BLaER1 treated with 17β-estradiol and CSF1 and Interleukin-3, amounts not matched to agents 10 nM and 100 nM (cell line): Measurements from ENCODE around the gene CTDNEP1.
A peak's percentile ranks its signal among the peaks of the same experiment; 100 is the strongest.

Experiments used
- H3K27ac ChIP-seq, 11 experiments: shearing (Covaris generic); formaldehyde crosslinking; 2 replicates each; pipeline ENCODE4 v1.8.1; 2022
- H3K27me3 ChIP-seq, 11 experiments: shearing (Covaris generic); formaldehyde crosslinking; 2 replicates each; pipeline ENCODE4 v1.8.1; 2022
- H3K36me3 ChIP-seq, 11 experiments: shearing (Covaris generic); formaldehyde crosslinking; 2 replicates each; pipeline ENCODE4 v1.8.1; 2022
- H3K4me1 ChIP-seq, 10 experiments: shearing (Covaris generic); formaldehyde crosslinking; 2 replicates each; pipeline ENCODE4 v1.8.1; 2022
- H3K4me2 ChIP-seq, 11 experiments: shearing (Covaris generic); formaldehyde crosslinking; 2 replicates each; pipeline ENCODE4 v1.8.1; 2022
- H3K4me3 ChIP-seq, 10 experiments: shearing (Covaris generic); formaldehyde crosslinking; 2 replicates each; pipeline ENCODE4 v1.8.1; 2022
- H3K9ac ChIP-seq, 11 experiments: shearing (Covaris generic); formaldehyde crosslinking; 2 replicates each; pipeline ENCODE4 v1.8.1; 2022
- H3K9me3 ChIP-seq, 11 experiments: shearing (Covaris generic); formaldehyde crosslinking; replicated peaks in 1 of 11; 2 replicates each; pipeline ENCODE4 v1.8.1; 2022
- H4K20me1 ChIP-seq, 11 experiments: shearing (Covaris generic); formaldehyde crosslinking; 2 replicates each; pipeline ENCODE4 v1.8.1; 2022
- Cebpa-rat ChIP-seq, 11 experiments: shearing (Covaris generic); IDR thresholded peaks; 2 replicates each; pipeline ENCODE4 v1.8.1; 2022

CTDNEP1 gene

GRCh38 chr17:7234083-7234951, 17.2 kb downstream of the CTDNEP1 start, which contains the start of gene DVL2:
Gene DVL2 (minus strand): TSS chr17:7234517. CDS start chr17:7234262, 255 bp downstream.
- H3K27ac ChIP-seq, result peak within 1 kb of the TSS; percentile 59 to 85 (median 81)

GRCh38 chr17:7233701-7234082, 17.8 kb downstream of the CTDNEP1 start:
- TF ChIP-seq Cebpa-rat (IDR thresholded peaks at IDR 0.05), result no peak
- peak overlapping the region; percentile 66 to 88 (median 77) for H3K4me3 ChIP-seq
- peaks cover 27 to 76% (median 45%) of the 10 kb centered on the region in 11 experiments; a peak in 21 of 22 replicates for H4K20me1 ChIP-seq
- no peaks in the 10 kb centered on the region for H3K9me3 ChIP-seq
- H3K27ac ChIP-seq, result peak overlapping the region; percentile 59 to 85 (median 81)
- peak overlapping the region; percentile 84 to 98 (median 96) for H3K9ac ChIP-seq
- peaks cover 52 to 60% (median 53%) of the 10 kb centered on the region in 10 experiments for H3K4me1 ChIP-seq
- H3K36me3 ChIP-seq, result peaks cover 46 to 58% (median 53%) of the 10 kb centered on the region in 11 experiments
- H3K27me3 ChIP-seq, result no peaks in the 10 kb centered on the region
- peak overlapping the region; percentile 91 to 99 (median 94) for H3K4me2 ChIP-seq

More at GRCh38 chr17:7234083-7234951, 17.2 kb downstream of the CTDNEP1 start, which contains the start of gene DVL2:
- Histone ChIP-seq H3K4me2 (peak within 1 kb of the TSS; percentile 91 to 99 (median 94)), H3K27me3 (no peaks in the 10 kb centered on the region), H3K9ac (peak within 1 kb of the TSS; percentile 84 to 98 (median 96)), H3K4me1 (peaks cover 52 to 59% (median 53%) of the 10 kb centered on the region in 10 experiments), H3K4me3 (peak within 1 kb of the TSS; percentile 66 to 88 (median 77)), H4K20me1 (peaks cover 27 to 74% (median 44%) of the 10 kb centered on the region in 11 experiments; a peak in 21 of 22 replicates), H3K9me3 (no peaks in the 10 kb centered on the region), H3K36me3 (peaks cover 39 to 52% (median 47%) of the 10 kb centered on the region in 11 experiments)
- TF ChIP-seq Cebpa-rat (IDR thresholded peaks at IDR 0.05), result no peak

- no peak overlapping the region for H3K27ac ChIP-seq
- peak overlapping the region in 9 of 10 experiments; percentile 66 to 88 (median 77); a peak in 10 of 20 replicates for H3K4me3 ChIP-seq
- H3K27me3 ChIP-seq, result no peaks in the 10 kb centered on the region
- peaks cover 58 to 71% (median 64%) of the 10 kb centered on the region in 11 experiments for H3K36me3 ChIP-seq
- peak overlapping the region in 3 of 11 experiments; percentile 16 to 97 (median 29); a peak in 4 of 22 replicates for H3K9ac ChIP-seq
- no peaks in the 10 kb centered on the region for H3K9me3 ChIP-seq
- peak overlapping the region; percentile 91 to 99 (median 94) for H3K4me2 ChIP-seq
- no peak for TF ChIP-seq Cebpa-rat (IDR thresholded peaks at IDR 0.05)
- H4K20me1 ChIP-seq, result peaks cover 21 to 73% (median 40%) of the 10 kb centered on the region in 11 experiments; a peak in 21 of 22 replicates
- H3K4me1 ChIP-seq, result peaks cover 47 to 66% (median 48%) of the 10 kb centered on the region in 10 experiments
These were observed 19.4 kb downstream of the CTDNEP1 start for GRCh38 chr17:7232114-7232513.

- Histone ChIP-seq H3K4me1 (peaks cover 21 to 40% (median 22%) of the 10 kb centered on the region in 10 experiments), H4K20me1 (peaks cover 12 to 73% (median 37%) of the 10 kb centered on the region in 11 experiments; a peak in 17 of 22 replicates), H3K27me3 (no peaks in the 10 kb centered on the region), H3K9ac (no peak overlapping the region), H3K27ac (no peak overlapping the region), H3K36me3 (peaks cover 61 to 73% (median 66%) of the 10 kb centered on the region in 11 experiments), H3K9me3 (no peaks in the 10 kb centered on the region), H3K4me3 (no peak overlapping the region), H3K4me2 (no peak overlapping the region)
- TF ChIP-seq Cebpa-rat (IDR thresholded peaks at IDR 0.05), result no peak
These were observed 22.0 kb downstream of the CTDNEP1 start for GRCh38 chr17:7229504-7229903.

- Histone ChIP-seq H3K9ac (no peak overlapping the region), H3K27ac (no peak overlapping the region), H3K27me3 (no peaks in the 10 kb centered on the region), H3K9me3 (no peaks in the 10 kb centered on the region), H3K4me1 (peaks cover 21 to 38% (median 22%) of the 10 kb centered on the region in 10 experiments), H3K36me3 (peaks cover 65 to 78% (median 71%) of the 10 kb centered on the region in 11 experiments), H4K20me1 (peaks cover 16 to 77% (median 37%) of the 10 kb centered on the region in 11 experiments; a peak in 18 of 22 replicates), H3K4me2 (no peak overlapping the region), H3K4me3 (no peak overlapping the region)
- TF ChIP-seq Cebpa-rat (IDR thresholded peaks at IDR 0.05), result no peak
These were observed 22.6 kb downstream of the CTDNEP1 start for GRCh38 chr17:7228920-7229319.

GRCh38 chr17:7226721-7227710, 24.5 kb downstream of the CTDNEP1 start:
- Histone ChIP-seq H3K27ac (no peak overlapping the region), H3K9me3 (no peaks in the 10 kb centered on the region), H3K9ac (no peak overlapping the region), H3K27me3 (no peaks in the 10 kb centered on the region), H3K4me2 (no peak overlapping the region), H3K4me1 (peaks cover 5 to 27% (median 17%) of the 10 kb centered on the region in 10 experiments), H4K20me1 (peaks cover 18 to 91% (median 49%) of the 10 kb centered on the region in 11 experiments; a peak in 21 of 22 replicates), H3K36me3 (peaks cover 84 to 97% (median 90%) of the 10 kb centered on the region in 11 experiments), H3K4me3 (no peak overlapping the region)
- no peak for TF ChIP-seq Cebpa-rat (IDR thresholded peaks at IDR 0.05)

GRCh38 chr17:7225711-7226331, 25.7 kb downstream of the CTDNEP1 start:
- Histone ChIP-seq H3K4me2 (no peak overlapping the region), H3K36me3 (peaks cover 92 to 100% (median 96%) of the 10 kb centered on the region in 11 experiments), H3K9me3 (no peaks in the 10 kb centered on the region), H4K20me1 (peaks cover 18 to 93% (median 49%) of the 10 kb centered on the region in 11 experiments; a peak in 21 of 22 replicates), H3K4me3 (no peak overlapping the region), H3K4me1 (peaks cover 8 to 31% (median 23%) of the 10 kb centered on the region in 10 experiments; a peak in 19 of 20 replicates), H3K9ac (peak overlapping the region in 6 of 11 experiments; percentile 20 to 50 (median 34); a peak in 6 of 22 replicates), H3K27ac (peak overlapping the region in 1 of 11 experiments; percentile 17; a peak in 1 of 22 replicates), H3K27me3 (no peaks in the 10 kb centered on the region)
- TF ChIP-seq Cebpa-rat (IDR thresholded peaks at IDR 0.05), result no peak
